Smooth muscle cell of the coronary artery (primary cell): Measurements from ENCODE around the gene ELOVL7. TPM values are rescaled to one million over a fixed set of nuclear protein-coding genes. Genes with fewer than 3 reads are reported as not detected.

Experiments
- total RNA-seq: library from RNA; depleted of rRNA; stranded (reverse); fragments of >200 nt; gene quantifications from 2 replicates; pipeline ENCODE4 v1.2.3, GENCODE V29; 2014; ENCODE audit warnings: low replicate concordance

The ELOVL7 gene
- total RNA-seq, result under 0.01 TPM in 1 of 2 replicates, not detected in the other

GRCh38 chr5:60843936-60844905, at the start of gene ELOVL7:
TSS of gene ELOVL7 (minus strand) at chr5:60844269. CDS start at chr5:60787397, 56,872 bp downstream.

Other genes starting within 250 kb of the ELOVL7 start
- 0.70 and 3.0 TPM in 2 replicates for gene DEPDC1B, start 144.1 kb downstream of the ELOVL7 start, total RNA-seq
- gene ERCC8, start 100.8 kb upstream of the ELOVL7 start, total RNA-seq, result 9.8 and 14.9 TPM in 2 replicates
- 24.6 and 27.7 TPM in 2 replicates for gene NDUFAF2, start 100.9 kb upstream of the ELOVL7 start, total RNA-seq